Pulmonary artery endothelial cell (primary cell): ENCODE results near the gene RNASET2. TPM values are rescaled to one million over a fixed set of nuclear protein-coding genes. Genes with fewer than 3 reads are reported as not detected.

Experiments
- DNase-seq: peaks from one replicate; pipeline ENCODE4 v3.0.0-alpha.2; 2011; ENCODE audit warnings: low read depth, low spot score
- total RNA-seq: library from RNA; depleted of rRNA; stranded (reverse); fragments of >200 nt; gene quantifications from 2 replicates; pipeline ENCODE4 v1.2.3, GENCODE V29; 2014

Gene RNASET2, protein sequence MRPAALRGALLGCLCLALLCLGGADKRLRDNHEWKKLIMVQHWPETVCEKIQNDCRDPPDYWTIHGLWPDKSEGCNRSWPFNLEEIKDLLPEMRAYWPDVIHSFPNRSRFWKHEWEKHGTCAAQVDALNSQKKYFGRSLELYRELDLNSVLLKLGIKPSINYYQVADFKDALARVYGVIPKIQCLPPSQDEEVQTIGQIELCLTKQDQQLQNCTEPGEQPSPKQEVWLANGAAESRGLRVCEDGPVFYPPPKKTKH
- 8.5 and 15.4 TPM in 2 replicates for total RNA-seq

DNA sequence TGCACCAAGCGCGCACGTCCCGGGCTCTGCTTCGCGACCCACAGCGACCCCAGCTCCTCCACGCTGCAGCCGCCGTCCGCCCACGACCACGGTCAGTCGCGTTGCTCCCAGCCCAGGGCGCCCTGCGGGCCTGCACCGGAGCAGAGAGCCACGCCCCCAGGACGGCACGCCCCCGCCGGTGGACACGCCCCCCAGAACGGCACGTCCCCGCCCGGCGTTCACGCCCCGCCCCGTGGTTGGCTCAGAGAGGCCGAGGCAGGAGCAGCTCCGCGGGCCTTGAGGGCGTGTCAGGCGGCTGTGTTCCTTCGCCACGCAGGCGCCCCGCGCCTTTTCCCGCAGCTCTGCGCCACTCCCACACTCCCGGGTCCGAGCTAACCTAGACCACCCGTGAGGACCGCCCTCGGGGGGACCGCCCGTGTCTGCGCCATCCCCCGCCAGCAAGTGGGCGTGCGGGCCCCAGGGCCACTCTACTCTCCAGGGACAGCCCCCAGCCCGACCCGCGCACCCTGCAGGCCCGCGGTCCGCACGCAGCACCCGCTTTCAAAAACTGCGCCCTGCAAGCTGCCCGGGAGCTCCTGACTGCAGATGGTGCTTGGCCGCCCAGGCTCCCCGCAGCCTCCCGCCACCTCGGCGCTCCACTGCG is at the start of gene RNASET2:
Gene RNASET2 (minus strand): TSS at position 107 of the 643 bp plus-strand sequence. CDS start 368 bp downstream, outside the sequence.
- peak; percentile 53 for DNase-seq

GRCh38 chr6:167005350-167006159 is 49.2 kb upstream of the RNASET2 start:
- no peak for DNase-seq

GRCh38 chr6:167000759-167001158 is 44.4 kb upstream of the RNASET2 start:
- DNase-seq, result no peak

GRCh38 chr6:166999884-167000253 is 43.5 kb upstream of the RNASET2 start:
- no peak for DNase-seq

DNA sequence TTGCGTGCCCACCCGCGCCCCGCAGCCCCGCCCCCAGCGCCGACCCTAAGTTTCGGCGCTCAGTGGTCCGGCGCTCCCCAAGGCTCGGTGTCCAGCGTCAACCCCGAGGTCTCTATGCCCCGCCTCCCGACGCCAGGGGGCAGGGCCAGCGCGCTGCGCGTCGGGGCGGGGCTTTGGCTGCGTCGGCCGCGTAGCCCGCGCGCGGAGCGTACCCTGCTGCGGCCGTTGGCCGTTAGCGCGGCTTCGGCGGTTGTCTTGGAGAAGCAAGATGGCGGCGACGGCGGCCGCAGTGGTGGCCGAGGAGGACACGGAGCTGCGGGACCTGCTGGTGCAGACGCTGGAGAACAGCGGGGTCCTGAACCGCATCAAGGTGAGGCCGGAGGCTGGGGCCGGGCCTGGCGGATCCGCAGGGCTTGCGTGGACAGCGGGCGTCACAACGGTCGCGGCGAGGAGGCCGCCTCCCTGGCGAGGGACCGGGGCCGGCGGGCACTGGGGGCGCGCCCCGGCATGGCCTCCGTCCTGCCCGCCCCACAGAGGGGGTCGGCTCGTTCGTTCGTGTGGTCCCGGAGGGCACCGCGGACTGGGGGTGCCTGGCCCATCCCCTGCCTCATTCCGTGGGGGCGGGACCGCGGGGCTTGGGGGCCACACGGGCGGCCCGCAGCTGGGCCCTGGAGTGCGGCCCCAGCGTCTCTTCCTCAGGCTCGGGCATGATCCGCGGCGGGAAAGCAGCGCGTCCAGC is 43.0 kb upstream of the RNASET2 start, which contains the start of gene CEP43:
Gene CEP43 (plus strand): TSS at position 253 of the 739 bp plus-strand sequence. CDS start 16 bp downstream, at position 269.
- peak; percentile 81 for DNase-seq

DNA sequence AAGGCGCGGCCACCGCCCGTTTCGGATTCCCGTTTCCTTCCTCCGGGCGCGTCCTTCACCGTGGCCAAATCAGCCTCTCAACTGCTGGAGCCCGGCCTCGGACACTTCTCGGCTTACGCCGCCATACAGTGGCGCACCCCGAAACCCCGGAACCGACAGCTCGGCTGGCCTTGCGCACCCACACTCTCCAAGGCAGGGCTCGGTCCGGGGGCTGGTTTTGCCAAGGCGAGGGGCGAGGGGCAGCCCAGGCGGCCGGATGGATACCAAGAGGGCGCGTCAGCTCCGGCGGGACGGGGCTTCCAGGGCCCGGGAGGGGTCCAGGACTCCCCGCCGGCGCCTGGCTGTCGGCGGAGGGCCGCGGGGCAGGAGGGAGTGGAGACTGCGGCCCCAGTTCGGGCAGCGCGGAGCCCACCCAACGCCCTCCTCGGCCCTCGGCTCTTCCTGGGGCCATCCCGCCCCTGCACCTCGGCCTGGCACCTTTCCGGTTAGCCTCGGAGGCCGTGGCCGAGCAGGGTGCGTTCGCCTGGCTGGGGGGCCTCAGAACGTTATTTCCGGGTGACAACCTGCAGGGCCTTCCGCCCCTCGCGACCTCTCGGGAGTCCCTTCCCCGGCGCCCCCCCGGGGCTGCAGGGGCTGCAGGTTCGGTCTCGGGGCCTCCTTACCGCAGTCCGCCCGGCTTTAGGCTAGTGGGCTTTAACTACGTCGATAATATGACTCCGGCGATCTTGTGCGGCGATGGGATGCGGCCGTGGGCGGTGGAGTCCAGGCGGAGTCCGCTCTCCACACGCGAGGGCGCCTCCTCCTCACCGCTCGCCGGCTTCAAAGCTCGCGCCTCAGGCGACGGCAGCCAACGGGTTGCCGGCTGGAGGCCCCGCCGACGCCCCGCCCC is 42.1 kb upstream of the RNASET2 start:
- DNase-seq, result no peak

- DNase-seq, result peak; percentile 22
Measured at GRCh38 chr6:166997768-166998255, 41.5 kb upstream of the RNASET2 start.

- no peak for DNase-seq
Measured at GRCh38 chr6:166997348-166997747, 41.0 kb upstream of the RNASET2 start.

- DNase-seq, result no peak
Measured at GRCh38 chr6:166996406-166996805, 40.1 kb upstream of the RNASET2 start.

DNA sequence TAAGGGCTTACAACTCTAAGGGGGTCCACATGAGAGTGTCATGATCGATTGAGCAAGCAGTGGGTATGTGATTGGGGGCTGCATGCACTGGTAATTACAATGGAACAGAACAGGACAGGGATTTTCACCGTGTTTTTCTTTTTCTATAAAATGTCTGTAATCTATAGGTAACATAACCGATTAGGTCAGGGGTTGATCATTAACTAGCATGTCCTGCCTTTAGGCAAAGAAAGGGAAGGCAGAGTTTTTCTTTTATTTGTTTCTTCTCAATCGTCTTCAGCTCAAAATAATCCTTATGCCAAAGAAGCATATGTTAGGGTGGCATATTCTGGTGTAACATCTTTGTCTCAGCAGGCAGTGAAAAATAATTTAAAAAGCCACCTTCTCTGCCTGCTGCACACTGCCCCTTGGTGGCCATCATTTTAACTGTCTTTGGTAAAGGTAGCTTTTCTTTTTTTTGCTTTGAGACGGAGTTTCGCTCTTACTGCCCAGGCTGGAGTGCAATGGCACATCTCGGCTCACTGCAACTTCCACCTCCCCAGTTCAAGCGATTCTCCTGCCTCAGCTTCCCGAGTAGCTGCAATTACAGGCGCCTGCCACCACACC is 33.2 kb upstream of the RNASET2 start:
- DNase-seq, result no peak

GRCh38 chr6:166988674-166989201 is 32.4 kb upstream of the RNASET2 start:
- DNase-seq, result no peak

- DNase-seq, result no peak
Measured at GRCh38 chr6:166987930-166988329, 31.6 kb upstream of the RNASET2 start.

GRCh38 chr6:166987448-166987847 is 31.1 kb upstream of the RNASET2 start:
- no peak for DNase-seq

GRCh38 chr6:166980738-166981137 is 24.4 kb upstream of the RNASET2 start:
- no peak for DNase-seq

DNA sequence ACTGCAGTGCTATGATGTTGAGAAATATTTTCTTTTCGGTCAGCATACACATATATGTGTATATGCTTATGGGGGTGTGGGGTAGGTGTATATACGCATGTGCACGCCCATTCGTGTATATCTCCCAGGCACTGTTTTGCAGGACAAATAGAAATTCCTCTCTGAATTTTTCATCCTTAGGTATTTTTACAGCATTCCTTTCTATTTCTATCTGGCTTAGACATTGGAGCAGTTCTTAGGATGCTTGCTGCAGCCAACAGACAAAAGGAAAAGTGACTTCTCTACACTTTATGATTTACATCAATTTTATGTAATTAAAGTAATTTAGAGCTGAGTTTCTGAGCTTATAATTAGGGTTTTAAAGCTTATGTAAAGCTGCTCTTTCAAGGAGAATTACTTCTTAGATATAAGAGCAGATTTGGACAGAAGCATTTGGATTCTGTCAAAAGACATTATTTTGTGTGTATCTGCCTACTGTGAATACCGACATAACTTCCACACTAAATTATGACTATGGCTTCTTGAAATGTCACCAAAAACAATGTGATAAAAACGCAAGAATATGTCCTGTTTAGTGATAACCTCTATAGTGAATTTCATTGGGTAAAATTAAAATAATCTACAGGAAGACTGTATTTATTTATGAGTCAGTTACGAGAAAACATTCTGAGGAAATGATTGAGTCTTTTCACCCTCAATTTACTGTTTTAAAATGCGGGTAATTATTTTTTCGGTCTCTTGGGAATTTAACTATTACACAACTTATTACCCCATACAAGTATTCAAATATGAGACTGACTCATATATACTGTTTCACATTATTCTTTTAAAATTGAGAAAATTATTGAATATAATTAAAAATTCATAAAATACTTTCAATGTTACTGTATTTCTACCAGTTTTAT is 21.5 kb upstream of the RNASET2 start:
- DNase-seq, result no peak

DNA sequence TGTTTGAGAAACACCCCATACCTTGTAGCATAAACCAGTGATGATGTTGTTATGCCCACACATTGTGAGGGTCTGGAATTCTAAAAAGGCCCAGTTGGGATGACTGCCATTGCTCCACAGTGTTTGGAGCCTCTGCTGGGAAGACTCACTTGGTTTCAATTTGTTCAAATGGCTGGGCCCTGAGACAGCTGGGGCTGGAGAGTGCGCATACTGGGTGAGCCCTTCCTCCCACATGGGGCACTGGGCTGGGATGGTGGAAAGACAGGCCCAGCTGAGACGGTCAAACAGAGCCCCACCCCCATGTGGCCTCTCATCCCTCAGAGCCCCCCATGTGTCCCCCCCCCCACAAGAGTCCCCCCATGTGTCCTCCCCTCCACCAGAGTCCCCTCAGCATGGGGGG is 20.3 kb upstream of the RNASET2 start:
- DNase-seq, result no peak

GRCh38 chr6:166972101-166972500 is 15.8 kb upstream of the RNASET2 start:
- no peak for DNase-seq

- DNase-seq, result no peak
Measured at GRCh38 chr6:166971271-166971670, 14.9 kb upstream of the RNASET2 start.

- no peak for DNase-seq
Measured at GRCh38 chr6:166970776-166971175, 14.4 kb upstream of the RNASET2 start.
